NCI-H226 (cell line): ENCODE results near the gene DSTYK.
"Not testable (repeated sequence)": the region's sequence is repeated elsewhere in the genome, so short reads cannot be mapped to it uniquely, and the experiment has no call there.

Experiments
- DNase-seq: peaks from one replicate; pipeline ENCODE4 v3.0.0-alpha.2; 2015

Gene DSTYK

DNA sequence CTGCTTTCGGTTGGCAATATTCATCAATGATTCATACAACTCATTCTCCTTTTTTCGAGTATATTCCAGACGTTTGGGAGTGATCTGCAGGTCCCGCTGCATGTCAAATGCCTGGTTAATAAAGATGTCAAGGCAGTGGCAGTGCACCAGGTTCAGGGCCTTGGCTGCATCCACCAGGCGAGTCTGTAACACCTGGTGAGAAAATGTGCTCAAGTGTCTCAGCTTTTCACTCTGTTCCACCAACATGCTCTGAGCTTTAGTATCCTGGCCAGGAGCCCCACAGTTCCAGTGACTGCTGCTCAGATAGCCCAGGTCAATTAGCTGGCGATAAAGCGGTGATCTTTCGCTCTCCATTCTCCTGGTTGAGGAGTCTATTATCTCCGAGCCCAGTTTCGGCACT, 42.3 kb downstream of the DSTYK start:
- DNase-seq: no peak

DNA sequence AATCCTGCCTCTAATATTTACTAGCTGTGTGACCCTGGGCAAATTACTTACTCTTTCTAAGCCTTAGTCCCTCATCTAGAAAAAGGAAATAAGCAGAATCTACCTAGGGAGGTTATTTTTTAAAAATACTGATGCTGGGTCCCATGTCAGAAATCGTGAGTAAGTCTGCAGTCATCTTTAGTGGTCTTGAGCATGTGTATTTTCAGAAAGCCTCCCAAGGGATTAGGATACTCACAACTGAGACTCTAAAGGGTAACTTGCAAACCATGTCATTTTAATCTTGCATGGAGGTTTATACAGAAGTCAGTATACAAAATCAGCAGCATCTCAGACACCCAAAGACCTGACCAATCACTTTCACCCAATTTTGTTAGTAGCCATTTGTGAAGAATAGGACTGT, 43.2 kb downstream of the DSTYK start:
- no peak for DNase-seq

DNA sequence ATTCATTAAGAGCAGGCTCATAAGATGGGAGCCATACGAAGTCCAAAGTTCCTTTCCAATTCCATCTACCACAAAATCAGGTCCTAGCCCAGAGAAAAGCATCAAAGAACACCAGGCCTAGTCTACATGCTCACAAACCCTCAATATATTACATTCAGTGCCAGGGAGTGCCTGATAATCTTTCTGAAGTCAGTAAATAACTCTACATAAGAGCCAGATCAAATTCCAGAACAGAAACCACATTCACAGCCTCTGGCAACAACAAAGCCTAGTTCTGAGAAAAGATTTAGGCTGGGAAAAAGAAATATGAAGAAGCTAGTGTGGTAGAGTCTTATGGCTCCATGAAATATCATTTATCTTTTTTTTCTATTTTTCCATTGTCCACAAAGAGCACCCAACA, 49.2 kb downstream of the DSTYK start:
- DNase-seq: peak; percentile 42

DNA sequence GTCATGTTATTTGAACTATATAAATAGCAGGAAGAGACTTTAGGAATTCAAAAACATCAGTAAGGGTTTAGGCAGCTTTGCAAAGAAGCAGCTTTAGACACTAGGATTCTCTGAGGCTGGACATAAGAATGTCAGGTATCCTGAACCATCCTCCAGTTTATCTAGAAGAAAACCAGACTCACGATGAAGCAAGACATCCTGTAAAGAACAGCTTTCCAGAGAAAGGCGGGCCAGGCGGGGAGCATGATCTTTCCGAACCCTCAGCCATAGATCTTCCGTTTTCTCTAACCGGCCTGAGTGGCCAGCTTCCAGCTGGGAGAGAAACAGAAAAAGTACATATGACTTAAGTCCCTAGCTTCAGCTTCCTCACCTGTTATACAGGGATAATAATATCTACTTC, 50.4 kb downstream of the DSTYK start:
- no peak for DNase-seq

DNA sequence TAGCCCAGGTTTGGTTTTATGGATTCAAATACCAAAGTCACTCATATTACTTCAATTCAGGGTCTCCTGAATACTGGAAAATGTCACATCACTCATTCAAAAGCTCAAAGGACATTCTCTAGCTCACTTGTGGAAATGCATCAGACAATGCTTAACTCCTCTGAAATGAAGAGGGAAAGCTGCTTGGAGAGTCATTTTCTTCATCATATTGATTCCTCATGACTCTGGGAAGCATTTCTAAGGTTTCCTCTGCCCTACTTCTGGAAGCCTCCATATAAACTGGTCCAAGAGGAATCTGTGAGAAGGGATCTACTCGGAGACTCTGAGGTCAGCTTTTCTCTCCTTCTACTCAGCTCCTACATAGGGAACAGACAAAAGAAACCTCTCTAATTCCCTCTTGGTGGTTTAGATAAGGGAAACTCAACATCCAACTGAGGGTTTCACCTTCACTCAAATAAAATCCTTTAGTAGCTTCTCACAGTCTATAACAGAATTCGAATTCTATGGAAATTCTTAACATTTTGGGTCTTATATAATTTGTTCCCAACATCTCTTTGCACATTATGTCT, 53.4 kb downstream of the DSTYK start:
- DNase-seq: no peak

DNA sequence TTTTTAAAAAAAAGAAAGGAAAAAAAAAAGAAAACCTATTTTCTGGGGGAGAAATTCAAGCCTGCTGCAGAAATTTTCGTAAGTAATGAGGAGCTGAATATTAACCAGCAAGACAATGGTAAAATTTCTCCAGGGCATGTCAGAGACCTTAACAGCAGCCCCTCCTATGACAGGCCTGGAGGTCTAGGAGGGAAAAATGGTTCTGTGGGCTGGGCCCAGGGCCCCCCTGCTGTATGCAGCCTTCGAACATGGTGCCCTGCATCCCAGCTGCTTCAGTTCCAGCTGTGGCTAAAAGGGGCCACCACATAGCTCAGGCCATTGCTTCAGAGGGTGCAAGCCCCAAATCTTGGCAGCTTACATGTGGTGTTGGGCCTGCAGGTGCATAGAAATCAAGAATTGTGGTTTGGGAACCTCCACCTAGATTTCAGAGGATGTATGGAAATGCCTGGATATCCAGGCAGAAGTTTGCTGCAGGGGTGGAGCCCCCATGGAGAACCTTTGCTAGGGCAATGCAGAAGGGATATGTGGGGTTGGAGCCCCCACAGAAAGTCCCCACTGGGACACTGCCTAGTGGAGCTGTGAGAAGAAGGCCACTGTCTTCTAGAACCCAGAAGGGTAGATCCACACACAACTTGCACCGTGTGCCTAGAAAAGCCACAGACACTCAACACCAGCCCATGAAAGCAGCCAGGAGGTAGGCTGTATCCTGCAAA, 55.7 kb downstream of the DSTYK start:
- not testable (repeated sequence) for DNase-seq

DNA sequence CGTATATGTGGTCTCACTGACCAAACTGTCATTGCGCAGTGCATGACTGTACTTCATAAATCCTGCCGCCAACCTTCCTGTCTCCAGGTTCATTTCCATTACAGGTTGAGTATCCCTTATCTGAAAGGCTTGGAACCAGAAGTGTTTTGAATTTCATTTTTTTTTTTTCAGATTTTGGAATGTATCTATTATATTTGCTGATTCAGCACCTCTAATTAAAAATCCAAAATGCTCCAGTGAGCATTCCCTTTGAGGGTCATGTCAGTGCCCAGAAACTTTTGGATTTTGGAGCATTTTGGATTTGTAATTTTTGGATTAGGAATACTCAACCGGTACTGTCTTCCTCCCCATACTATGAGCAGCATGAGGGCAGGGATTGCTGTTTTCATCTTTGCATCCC, 59.0 kb downstream of the DSTYK start:
- no peak for DNase-seq

DNA sequence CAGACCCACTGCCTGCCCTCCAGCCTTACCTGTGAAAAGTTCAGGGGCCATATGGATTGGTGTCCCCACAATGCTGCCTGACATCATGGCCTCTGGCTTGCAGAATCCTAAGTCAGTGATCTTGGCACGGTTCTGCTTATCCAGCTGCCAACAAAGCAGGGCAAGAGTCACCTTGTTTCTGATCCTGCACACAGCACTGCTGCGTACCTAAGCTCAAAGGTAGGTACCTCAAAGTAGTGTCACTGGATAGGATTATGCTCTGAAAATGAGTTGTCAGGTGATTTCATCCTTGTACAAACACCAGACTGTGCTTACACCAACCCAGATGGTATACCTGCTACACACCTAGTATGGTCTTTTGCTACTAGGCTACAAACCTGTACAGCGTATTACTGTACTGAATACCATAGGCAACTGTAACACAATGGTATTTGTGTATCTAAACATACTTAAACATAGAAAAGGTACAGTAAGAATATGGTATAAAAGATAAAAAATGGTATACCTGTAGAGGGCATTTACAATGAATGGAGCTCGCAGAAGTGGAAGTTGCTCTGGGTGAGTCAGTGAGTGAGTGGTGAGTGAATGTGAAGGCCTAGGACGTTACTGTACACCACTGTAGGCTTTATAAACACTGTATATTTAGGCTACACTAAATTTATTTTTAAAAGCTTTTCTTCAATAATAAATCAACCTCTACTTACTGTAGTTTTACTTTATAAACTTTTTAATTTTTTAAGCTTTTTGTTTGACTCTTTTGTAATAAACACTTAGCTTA, 60.7 kb downstream of the DSTYK start:
- DNase-seq: no peak

DNA sequence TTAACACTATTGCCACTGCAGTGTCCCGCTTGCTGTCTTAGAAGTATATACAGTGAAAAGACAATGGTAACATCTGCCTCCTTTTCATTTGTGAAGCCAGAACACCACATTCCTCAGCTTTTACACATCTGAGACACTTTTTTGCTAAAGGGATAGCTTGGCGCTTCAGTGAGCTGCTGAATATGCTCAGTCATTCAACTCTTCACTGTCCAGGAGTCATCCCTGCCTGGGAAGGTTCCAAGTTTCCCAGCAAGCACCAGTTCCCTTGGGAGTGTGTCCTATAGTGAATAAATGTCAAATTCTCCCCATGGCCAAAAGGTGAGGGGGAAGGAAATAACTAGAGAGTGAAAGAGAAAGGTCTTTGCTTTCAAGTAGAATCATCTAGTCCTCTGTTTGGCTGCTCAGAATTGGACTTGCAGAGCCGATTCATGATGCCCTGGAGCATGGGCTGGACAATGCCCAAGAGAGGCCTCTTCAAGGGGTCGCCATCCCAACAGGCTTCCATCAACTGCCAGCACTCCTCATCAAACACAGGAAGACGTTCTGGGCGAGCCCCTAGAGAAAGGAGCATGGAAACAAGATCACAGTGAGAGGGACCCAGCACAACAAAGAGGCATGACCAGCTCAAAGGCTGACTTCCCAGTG, 64.2 kb downstream of the DSTYK start:
- peak; percentile 78 for DNase-seq

DNA sequence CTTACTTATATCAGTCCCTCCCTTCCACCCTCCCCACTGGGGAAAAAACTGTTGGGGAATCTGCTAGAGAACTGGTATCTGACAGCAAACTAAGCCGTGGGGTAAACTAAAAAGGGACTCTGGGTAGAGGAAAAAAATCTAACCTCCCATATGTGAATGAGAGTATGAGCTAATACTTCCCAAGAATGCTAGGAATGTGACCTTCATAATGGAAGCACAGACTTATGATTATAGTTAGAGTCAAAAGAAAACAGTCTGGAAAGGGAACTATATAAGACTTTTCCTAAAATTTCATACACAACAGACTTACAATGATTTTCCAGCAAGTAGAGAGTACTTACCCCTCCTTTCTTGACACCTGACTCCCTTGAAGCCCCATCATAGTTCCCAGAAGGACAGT, 66.8 kb downstream of the DSTYK start:
- DNase-seq: peak; percentile 83

DNA sequence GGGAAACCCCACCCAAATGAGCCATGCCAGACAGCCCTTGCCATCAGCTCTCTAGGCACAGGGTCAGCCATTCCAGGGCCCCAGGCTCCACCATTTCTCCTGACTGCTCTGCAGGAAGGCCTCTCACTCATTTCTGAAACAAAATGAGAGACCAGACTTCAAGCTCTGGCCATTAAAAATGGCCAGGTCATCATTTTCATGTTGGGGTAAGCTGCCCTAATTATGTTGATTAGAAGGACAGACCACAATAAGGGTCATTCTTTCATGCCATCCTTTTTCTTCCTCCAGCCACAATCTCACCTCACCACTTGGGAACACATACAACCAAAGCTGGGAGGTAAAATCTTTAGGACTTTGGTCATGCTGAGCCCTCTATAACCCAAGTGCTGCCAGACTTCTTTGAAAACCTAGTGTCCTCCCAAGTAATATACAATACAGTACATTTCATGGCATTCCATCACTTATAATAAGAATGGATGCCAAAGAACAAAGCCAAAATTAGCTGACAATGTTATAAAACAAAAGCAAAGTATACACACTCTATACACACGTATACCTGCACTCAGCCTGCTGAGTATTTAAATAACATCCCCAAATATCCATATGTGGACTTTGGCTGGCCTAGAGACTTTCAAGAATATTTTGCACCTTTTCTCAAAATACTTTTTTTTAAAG, 67.3 kb downstream of the DSTYK start:
- DNase-seq: no peak

DNA sequence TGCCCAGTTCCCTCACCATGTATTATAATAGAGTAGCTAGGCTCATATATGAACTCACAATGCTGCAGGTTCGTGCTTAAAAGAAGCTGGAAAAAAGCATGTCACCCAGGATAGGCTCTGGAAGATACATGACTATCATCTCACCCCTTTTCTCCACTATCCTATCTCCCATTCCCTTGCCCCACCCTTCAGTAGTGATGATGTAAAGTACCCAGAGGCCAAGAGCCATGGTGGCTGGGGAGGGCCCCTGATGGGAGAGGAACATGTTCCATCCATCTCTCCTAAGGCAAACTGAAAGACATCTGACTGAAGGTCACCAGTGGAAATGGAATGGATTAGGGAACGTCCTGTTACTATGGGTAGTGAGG, 69.4 kb downstream of the DSTYK start:
- no peak for DNase-seq

DNA sequence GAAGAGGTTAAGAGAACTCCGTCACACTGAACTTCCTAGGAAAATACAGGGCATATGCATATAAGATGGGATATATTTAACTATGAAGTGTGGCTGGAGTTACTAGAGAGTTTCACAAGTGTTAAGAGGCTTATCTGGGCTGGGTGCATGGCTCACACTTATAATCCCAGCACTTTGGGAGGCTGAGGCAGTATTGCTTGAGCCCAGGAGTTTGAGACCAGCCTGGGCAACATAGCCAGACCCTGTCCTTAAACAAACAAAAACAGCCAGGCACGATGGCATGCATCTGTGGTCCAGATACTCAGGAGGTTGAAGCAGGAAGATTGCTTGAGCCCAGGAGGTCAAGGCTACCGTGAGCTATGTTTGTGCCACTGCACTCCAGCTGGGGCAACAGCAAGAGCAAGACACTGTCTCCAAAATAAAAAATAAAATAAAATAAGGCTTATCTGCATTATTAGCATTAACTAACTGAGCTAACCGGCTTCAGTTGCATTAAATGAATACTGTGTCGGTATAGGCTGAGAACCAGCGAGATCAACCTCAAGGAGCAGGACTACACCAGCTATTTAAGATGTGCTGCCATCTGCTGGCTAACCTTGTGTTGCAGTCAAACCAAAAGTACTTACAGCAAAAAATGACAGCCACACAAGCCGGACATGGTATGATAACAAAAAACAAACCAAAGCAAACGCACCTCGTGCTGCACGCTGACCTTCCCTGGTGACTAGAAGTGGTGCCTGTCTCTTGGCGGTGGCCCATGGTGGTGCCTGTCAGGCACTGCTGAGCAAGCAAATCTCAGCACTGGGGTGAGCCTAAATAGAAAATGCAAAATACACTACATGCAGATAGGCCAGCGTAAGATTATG, 70.0 kb downstream of the DSTYK start:
- DNase-seq: peak; percentile 58

DNA sequence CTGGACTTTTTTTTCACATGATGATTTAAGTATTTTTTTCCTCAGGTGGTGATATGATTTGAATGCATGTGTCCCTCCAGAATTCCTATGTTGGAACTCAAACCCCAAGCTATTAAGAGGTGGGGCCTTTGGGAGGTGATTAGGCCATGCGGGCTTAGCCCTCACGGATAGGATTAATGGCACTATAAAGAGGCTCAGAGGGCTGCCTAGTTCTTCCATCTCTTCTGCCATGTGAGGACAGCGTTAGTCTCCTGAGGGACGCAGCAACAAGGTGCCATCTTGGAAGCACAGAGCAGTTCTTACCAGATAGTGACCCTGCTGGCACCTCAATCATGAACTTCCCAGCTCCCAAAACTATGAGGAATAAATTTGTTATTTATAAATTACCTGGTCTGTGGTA, 71.4 kb downstream of the DSTYK start:
- no peak for DNase-seq

DNA sequence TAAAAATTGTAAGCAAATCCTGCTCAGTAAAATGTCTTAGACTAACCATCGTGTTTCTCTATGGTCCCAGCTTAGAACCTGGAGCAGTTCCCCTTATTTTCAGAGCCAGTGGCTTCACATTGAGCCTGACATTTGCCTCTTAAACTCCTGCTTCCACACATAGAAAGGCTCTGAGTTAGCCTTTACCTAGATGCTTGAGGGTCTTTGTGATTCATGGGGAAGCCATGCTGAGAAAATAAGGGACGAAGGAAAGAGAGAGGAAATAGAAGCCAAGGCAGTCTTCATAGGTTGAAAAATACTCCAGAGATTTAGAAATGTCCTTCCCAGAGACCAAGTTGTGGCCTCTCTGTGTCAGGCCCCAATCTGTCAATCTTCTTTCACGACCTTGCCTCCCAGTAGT, 73.6 kb downstream of the DSTYK start:
- no peak for DNase-seq

DNA sequence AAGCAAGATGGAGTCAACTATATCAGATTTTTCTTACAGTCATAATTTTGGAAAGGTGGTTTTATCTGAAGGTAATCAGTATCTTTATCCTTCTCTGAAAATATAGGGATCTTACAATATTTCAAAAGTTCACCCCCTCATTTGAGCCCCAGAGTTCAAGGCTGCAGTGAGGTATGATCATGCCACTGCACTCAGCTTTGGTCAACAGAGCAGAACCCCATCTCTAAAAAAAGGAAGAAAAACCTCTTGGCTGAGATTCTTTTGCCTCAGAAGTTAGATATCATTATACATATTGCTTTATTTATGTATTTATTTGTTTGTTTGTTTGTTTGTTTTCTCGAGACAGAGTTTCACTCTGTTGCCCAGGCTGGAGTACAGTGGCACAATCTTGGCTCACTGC, 78.2 kb downstream of the DSTYK start:
- DNase-seq: no peak

DNA sequence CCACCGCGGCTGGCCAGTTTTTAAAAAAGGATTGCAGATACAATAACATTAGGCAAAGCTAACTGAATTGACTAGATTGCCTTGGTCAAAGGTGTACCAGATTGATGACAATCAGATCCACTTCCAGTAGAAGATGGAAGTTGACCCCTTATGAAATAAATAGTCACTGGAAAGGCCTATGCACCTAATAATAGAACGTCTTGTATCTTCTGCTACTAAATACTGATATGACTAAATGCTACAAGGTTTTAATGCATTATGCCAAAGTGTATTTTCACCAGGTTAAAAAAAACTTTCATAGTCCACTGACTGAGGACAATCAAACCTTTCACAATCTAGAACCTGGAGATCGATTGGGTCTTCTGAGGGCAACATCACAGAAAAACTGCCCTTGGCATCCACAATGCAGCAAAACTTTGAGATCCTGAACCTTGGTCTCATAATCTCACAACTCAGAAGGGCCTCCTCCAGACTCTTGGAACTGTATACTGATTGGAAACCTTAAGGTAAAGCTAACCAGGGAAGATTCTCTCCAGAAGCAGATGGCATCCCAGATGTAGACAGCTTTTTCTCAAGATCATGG, 82.0 kb downstream of the DSTYK start:
- DNase-seq: no peak

DNA sequence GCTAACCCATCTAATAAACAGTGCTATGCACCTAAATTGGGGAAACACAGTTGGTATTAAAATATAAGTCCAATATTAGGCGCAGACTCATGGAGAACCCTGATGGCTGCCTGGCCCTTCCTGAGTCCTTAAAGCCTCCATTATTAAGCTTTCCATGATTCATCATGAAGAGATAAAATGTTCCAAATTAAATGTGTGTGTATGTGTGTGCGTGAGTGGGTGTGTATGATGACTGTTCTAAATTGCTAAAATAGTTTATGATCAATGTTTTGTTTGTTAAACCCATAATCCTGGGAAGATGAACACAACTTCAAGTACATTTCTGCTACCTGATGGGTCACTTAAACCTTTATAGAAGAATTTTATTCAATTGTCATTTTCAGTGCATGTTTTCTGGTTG, 83.5 kb downstream of the DSTYK start:
- no peak for DNase-seq

DNA sequence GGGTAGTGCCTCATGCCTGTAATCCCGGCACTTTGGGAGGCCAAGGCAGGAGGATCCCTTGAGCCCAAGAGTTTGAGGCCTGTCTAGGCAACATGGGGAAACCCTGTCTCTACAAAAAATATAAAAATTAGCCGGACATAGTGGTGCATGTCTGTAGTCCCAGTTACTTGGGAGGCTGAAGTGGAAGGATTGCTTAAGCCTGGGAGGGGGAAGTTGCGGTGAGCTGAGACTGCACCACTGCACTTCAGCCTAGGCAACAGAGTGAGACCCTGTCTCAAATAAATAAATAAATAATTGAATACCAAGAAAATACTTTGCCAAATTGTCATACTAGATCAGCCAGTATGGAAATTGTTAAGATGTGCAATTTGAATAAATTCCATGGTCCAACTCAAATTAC, 83.9 kb downstream of the DSTYK start:
- DNase-seq: no peak

DNA sequence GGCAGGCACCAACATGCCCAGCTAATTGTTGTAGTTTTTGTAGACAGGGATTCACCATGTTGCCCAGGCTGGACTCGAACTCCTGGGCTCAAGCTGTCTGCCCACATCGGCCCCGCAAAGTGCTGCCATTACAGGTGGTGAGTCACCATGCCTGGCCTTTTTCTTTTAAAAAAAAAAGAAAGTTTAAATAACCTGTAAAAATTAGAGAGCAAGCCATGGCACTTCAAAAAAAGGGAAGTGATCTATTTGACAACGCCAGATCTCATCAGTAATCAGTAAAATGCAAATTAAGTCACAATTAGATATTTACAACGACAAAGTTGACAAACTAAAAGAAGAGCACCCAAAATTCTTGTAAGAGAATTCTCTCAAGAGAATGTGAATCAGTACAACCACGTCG, 86.8 kb downstream of the DSTYK start:
- DNase-seq: no peak

DNA sequence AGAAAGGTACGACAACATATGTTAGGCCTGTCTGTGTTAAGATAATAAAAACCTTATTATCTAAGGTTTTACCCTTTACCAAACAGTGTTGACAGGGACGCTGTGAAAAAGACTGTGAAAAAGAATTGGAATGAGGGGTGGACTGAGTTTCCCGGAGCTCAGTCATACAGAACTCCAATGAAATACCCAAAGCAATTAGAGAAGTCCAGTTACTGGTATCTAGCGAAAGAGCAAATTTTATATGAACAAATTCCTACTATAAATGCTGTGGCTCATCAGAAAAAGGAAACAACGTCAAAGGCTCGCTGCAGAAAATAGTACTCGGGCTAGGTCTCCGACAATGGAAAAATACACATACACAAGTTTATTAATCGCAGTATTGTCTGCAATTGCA, 89.0 kb downstream of the DSTYK start:
- no peak for DNase-seq
